Bronchial epithelial cell (primary cell): ENCODE measurements around the gene ADAMTSL2. TPM values are rescaled to one million over a fixed set of nuclear protein-coding genes. Genes with fewer than 3 reads are reported as not detected.

Source experiments
- DNase-seq: peaks from one replicate; pipeline ENCODE4 v3.0.0-alpha.2; 2010; ENCODE audit warnings: low read depth
- FAIRE-seq: peaks from 2 replicates; lab custom pipeline; 2011; peaks lifted over from hg19 to GRCh38; lab: Jason Lieb, UNC
- H3K27me3 ChIP-seq: 2 replicates; pipeline ENCODE4 v1.5.1; 2011; ENCODE audit warnings: low read length; ENCODE audit not compliant: control insufficient read depth, insufficient read depth
- H3K36me3 ChIP-seq: 2 replicates; pipeline ENCODE4 v1.5.1; 2011; ENCODE audit warnings: low read length; ENCODE audit not compliant: control insufficient read depth, insufficient read depth
- H3K4me3 ChIP-seq: 2 replicates; pipeline ENCODE4 v1.5.1; 2011; ENCODE audit warnings: mild to moderate bottlenecking, low read depth, low read length, control low read depth
- CTCF ChIP-seq: IDR thresholded peaks from 2 replicates; pipeline ENCODE4 v1.5.1; 2011; ENCODE audit warnings: mild to moderate bottlenecking, moderate library complexity, low read length, control low read depth, inconsistent platforms; ENCODE audit not compliant: insufficient read depth, severe bottlenecking
- total RNA-seq: library from RNA; depleted of rRNA; stranded (reverse); fragments of >200 nt; gene quantifications from 2 replicates; pipeline ENCODE4 v1.2.1, GENCODE V29; 2014

ADAMTSL2 gene
- total RNA-seq, 1 donor from 2014 or later, result not detected

- H3K4me3 ChIP-seq, result no peak overlapping the region
- FAIRE-seq, result no peak
- H3K27me3 ChIP-seq, result peaks cover 14% of the 10 kb centered on the region
Measured at GRCh38 chr9:133608889-133609288, 74.4 kb downstream of the ADAMTSL2 start.

GRCh38 chr9:133609311-133610098 is 75.0 kb downstream of the ADAMTSL2 start, which contains the start of gene FAM163B:
TSS of gene FAM163B (minus strand) at chr9:133609389. CDS start at chr9:133580223, 29,166 bp downstream.
- DNase-seq (no peak), FAIRE-seq (no peak)
- TF ChIP-seq CTCF, result no peak
- peaks cover 14% of the 10 kb centered on the region for H3K27me3 ChIP-seq
- no peaks in the 10 kb centered on the region for H3K36me3 ChIP-seq
- H3K4me3 ChIP-seq, result no peak within 1 kb of the TSS

More at GRCh38 chr9:133608889-133609288, 74.4 kb downstream of the ADAMTSL2 start:
- DNase-seq, result no peak
- no peak for TF ChIP-seq CTCF
- H3K36me3 ChIP-seq, result no peaks in the 10 kb centered on the region

GRCh38 chr9:133610845-133611244 is 76.3 kb downstream of the ADAMTSL2 start:
- Histone ChIP-seq H3K4me3 (no peak overlapping the region), H3K27me3 (peaks cover 16% of the 10 kb centered on the region), H3K36me3 (no peaks in the 10 kb centered on the region)
- FAIRE-seq (no peak), DNase-seq (no peak)
- TF ChIP-seq CTCF, result no peak

GRCh38 chr9:133612051-133612450 is 77.5 kb downstream of the ADAMTSL2 start:
- Histone ChIP-seq H3K4me3 (no peak overlapping the region), H3K36me3 (no peaks in the 10 kb centered on the region), H3K27me3 (peaks cover 14% of the 10 kb centered on the region)
- TF ChIP-seq CTCF, result no peak
- FAIRE-seq, result no peak
- no peak for DNase-seq

- Histone ChIP-seq H3K36me3 (no peaks in the 10 kb centered on the region), H3K27me3 (peaks cover 15% of the 10 kb centered on the region), H3K4me3 (no peak overlapping the region)
- DNase-seq (no peak), FAIRE-seq (no peak)
- no peak for TF ChIP-seq CTCF
Measured at GRCh38 chr9:133612816-133613215, 78.3 kb downstream of the ADAMTSL2 start.

- Histone ChIP-seq H3K36me3 (no peaks in the 10 kb centered on the region), H3K4me3 (no peak overlapping the region), H3K27me3 (peaks cover 13% of the 10 kb centered on the region)
- FAIRE-seq, result no peak
- TF ChIP-seq CTCF, result no peak
- DNase-seq, result no peak
Measured at GRCh38 chr9:133613432-133613831, 78.9 kb downstream of the ADAMTSL2 start.
